ENCODE data around the gene MED22.

The MED22 gene

GRCh38 chr9:133375724-133376654 lies 28.1 kb upstream of the MED22 start, which contains the start of the genes STKLD1 and SURF4:
Gene STKLD1 (plus strand): TSS chr9:133376366. CDS start chr9:133376474, 108 bp downstream.
Gene SURF4 (minus strand): TSS chr9:133376060. CDS start chr9:133375969, 91 bp downstream.
- Histone ChIP-seq H3K4me3 (ENCODE audit: low read length) (peak within 1 kb of the TSS; percentile 86), H3K9ac (ENCODE audit: low read depth, low read length) (peak within 1 kb of the TSS; percentile 96), H3K4me1 (ENCODE audit: insufficient read depth, low read length) (no peaks in the 10 kb centered on the region), H3K36me3 (ENCODE audit: insufficient read depth, low read length) (peaks cover 13% of the 10 kb centered on the region; the same call in 1 of the 2 replicates), H3K27ac (ENCODE audit: low read depth, low read length) (peak within 1 kb of the TSS; percentile 90), H3K27me3 (ENCODE audit: insufficient read depth, low read length) (peaks cover 14% of the 10 kb centered on the region), H3K9me3 (ENCODE audit: insufficient read depth, low read depth, low read length) (no peaks in the 10 kb centered on the region)
- 1% methylated on average over 120 of the region's 120 CpGs for WGBS

- Histone ChIP-seq H3K9me3 (ENCODE audit: insufficient read depth, low read depth, low read length) (no peaks in the 10 kb centered on the region), H3K4me1 (ENCODE audit: insufficient read depth, low read length) (no peaks in the 10 kb centered on the region)
- under 1% methylated on average over 39 of the region's 39 CpGs for WGBS
Measured at GRCh38 chr9:133375116-133375723, 27.3 kb upstream of the MED22 start.

DNA sequence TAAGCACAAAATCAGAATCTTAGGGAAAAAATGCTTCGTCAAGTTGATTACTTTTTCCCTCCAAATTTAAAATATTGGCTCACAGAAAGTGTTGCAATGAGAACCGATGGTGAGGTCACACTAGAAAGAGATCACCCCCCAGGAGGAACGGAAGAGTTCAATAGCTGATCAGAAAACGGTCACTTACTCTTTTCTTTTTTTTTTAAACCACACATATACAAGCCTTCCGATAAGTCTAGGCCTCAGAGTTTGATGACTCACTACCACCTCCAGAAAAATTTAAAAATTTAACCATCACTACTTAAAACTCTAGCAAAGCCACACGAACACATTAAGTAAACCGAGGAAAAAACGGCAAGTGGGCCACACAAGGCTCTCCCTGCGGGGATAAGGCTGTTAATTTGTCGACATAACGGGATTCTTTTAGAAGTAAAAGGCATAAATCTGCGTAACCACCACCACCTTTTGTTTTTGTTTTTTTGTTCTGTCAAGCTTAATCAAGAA lies 26.7 kb upstream of the MED22 start:
- H3K4me3 ChIP-seq (ENCODE audit: low read length) = peak overlapping the region; percentile 86
- H3K36me3 ChIP-seq (ENCODE audit: insufficient read depth, low read length) = peaks cover 26% of the 10 kb centered on the region
- no peaks in the 10 kb centered on the region for H3K9me3 ChIP-seq (ENCODE audit: insufficient read depth, low read depth, low read length)
- 40% methylated on average over 12 of the region's 12 CpGs for WGBS
- no peak overlapping the region for H3K27ac ChIP-seq (ENCODE audit: low read depth, low read length)
- peaks cover 14% of the 10 kb centered on the region for H3K27me3 ChIP-seq (ENCODE audit: insufficient read depth, low read length)
- H3K4me1 ChIP-seq (ENCODE audit: insufficient read depth, low read length) = no peaks in the 10 kb centered on the region
- peak overlapping the region; percentile 96 for H3K9ac ChIP-seq (ENCODE audit: low read depth, low read length)

More at GRCh38 chr9:133375116-133375723, 27.3 kb upstream of the MED22 start:
- Histone ChIP-seq H3K4me3 (ENCODE audit: low read length) (peak overlapping the region; percentile 86), H3K36me3 (ENCODE audit: insufficient read depth, low read length) (peaks cover 20% of the 10 kb centered on the region), H3K27ac (ENCODE audit: low read depth, low read length) (peak overlapping the region; percentile 90), H3K27me3 (ENCODE audit: insufficient read depth, low read length) (peaks cover 14% of the 10 kb centered on the region), H3K9ac (ENCODE audit: low read depth, low read length) (peak overlapping the region; percentile 96)

GRCh38 chr9:133372144-133372543 lies 24.2 kb upstream of the MED22 start:
- H3K9ac ChIP-seq (ENCODE audit: low read depth, low read length) = no peak overlapping the region
- no peak overlapping the region for H3K4me3 ChIP-seq (ENCODE audit: low read length)
- peaks cover 47% of the 10 kb centered on the region for H3K36me3 ChIP-seq (ENCODE audit: insufficient read depth, low read length)
- WGBS = 92% methylated on average over 7 of the region's 7 CpGs
- H3K4me1 ChIP-seq (ENCODE audit: insufficient read depth, low read length) = no peaks in the 10 kb centered on the region
- H3K27ac ChIP-seq (ENCODE audit: low read depth, low read length) = no peak overlapping the region
- H3K9me3 ChIP-seq (ENCODE audit: insufficient read depth, low read depth, low read length) = no peaks in the 10 kb centered on the region
- peaks cover 9% of the 10 kb centered on the region for H3K27me3 ChIP-seq (ENCODE audit: insufficient read depth, low read length)

- H3K27ac ChIP-seq (ENCODE audit: low read depth, low read length) = no peak overlapping the region
- no peak overlapping the region for H3K9ac ChIP-seq (ENCODE audit: low read depth, low read length)
- H3K4me1 ChIP-seq (ENCODE audit: insufficient read depth, low read length) = no peaks in the 10 kb centered on the region
- H3K4me3 ChIP-seq (ENCODE audit: low read length) = no peak overlapping the region
- 88% methylated on average over 12 of the region's 12 CpGs for WGBS
- H3K36me3 ChIP-seq (ENCODE audit: insufficient read depth, low read length) = peaks cover 55% of the 10 kb centered on the region
- 0 out of 2 replicates have a peak, but pooled peaks cover under 1% of the 10 kb centered on the region for H3K27me3 ChIP-seq (ENCODE audit: insufficient read depth, low read length)
- H3K9me3 ChIP-seq (ENCODE audit: insufficient read depth, low read depth, low read length) = no peaks in the 10 kb centered on the region
Measured at GRCh38 chr9:133371261-133371711, 23.4 kb upstream of the MED22 start.

DNA sequence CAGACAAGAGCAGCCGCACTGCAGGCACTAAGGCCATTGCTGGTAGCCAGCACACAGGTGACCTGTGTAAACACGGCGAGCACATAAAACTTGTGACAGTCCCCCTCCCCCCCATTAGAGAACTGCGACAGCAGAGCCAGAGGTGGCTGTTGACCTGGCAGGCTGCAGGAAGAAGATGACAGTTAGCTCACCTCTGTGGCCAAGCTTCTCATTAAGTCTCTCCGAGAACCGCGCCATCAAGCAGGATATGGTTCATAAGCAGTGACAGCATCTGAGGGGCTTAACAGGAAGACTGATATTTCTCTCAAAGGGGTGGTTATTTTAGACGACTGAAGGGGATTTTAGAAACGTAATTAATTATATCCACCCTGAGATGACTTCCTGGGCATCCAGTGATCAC lies 22.8 kb upstream of the MED22 start:
- Histone ChIP-seq H3K9ac (ENCODE audit: low read depth, low read length) (no peak overlapping the region), H3K4me3 (ENCODE audit: low read length) (no peak overlapping the region), H3K36me3 (ENCODE audit: insufficient read depth, low read length) (peaks cover 61% of the 10 kb centered on the region), H3K27me3 (ENCODE audit: insufficient read depth, low read length) (no peaks in the 10 kb centered on the region), H3K4me1 (ENCODE audit: insufficient read depth, low read length) (no peaks in the 10 kb centered on the region), H3K27ac (ENCODE audit: low read depth, low read length) (no peak overlapping the region), H3K9me3 (ENCODE audit: insufficient read depth, low read depth, low read length) (no peaks in the 10 kb centered on the region)
- 96% methylated on average over 9 of the region's 9 CpGs for WGBS

- Histone ChIP-seq H3K27me3 (ENCODE audit: insufficient read depth, low read length) (no peaks in the 10 kb centered on the region), H3K4me1 (ENCODE audit: insufficient read depth, low read length) (no peaks in the 10 kb centered on the region), H3K4me3 (ENCODE audit: low read length) (no peak overlapping the region), H3K27ac (ENCODE audit: low read depth, low read length) (no peak overlapping the region), H3K9ac (ENCODE audit: low read depth, low read length) (no peak overlapping the region), H3K9me3 (ENCODE audit: insufficient read depth, low read depth, low read length) (no peaks in the 10 kb centered on the region), H3K36me3 (ENCODE audit: insufficient read depth, low read length) (peaks cover 69% of the 10 kb centered on the region)
- WGBS = 94% methylated on average over 7 of the region's 7 CpGs
Measured at GRCh38 chr9:133369933-133370332, 22.0 kb upstream of the MED22 start.

- Histone ChIP-seq H3K36me3 (ENCODE audit: insufficient read depth, low read length) (peaks cover 72% of the 10 kb centered on the region), H3K4me3 (ENCODE audit: low read length) (no peak overlapping the region)
Measured at GRCh38 chr9:133369422-133369821, 21.5 kb upstream of the MED22 start.

DNA sequence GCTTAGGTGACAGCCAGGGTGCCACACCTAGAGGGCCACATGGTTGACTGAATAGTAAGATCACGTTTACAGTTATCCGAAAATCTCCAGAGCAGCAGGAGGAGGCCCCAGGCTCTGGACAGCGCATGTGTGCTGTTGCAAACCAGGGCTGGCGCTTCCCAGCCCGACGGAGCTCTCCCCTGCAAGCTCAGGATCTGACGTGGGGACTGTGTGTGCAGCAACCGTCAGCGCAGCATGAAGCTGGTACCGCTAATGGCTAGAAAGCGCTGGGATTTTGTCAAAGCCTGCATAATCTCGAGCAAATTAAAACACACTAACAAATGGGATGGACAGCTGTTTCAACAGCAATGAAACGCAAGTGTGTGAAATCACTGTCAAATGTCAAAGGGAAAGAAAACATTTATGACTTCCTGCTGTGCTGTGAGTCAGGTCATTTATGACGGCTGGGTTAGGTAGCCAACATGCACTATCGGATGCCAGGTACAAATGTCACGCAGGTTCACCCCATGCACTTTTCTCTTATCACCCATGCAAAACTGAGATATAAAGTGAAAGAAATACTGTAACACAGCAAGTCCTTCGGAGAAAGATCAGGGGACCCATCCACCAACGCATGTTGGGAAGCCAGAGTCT lies 20.4 kb upstream of the MED22 start:
- Histone ChIP-seq H3K36me3 (ENCODE audit: insufficient read depth, low read length) (peaks cover 80% of the 10 kb centered on the region), H3K4me1 (ENCODE audit: insufficient read depth, low read length) (no peaks in the 10 kb centered on the region), H3K27ac (ENCODE audit: low read depth, low read length) (no peak overlapping the region), H3K27me3 (ENCODE audit: insufficient read depth, low read length) (no peaks in the 10 kb centered on the region), H3K4me3 (ENCODE audit: low read length) (no peak overlapping the region), H3K9ac (ENCODE audit: low read depth, low read length) (no peak overlapping the region), H3K9me3 (ENCODE audit: insufficient read depth, low read depth, low read length) (no peaks in the 10 kb centered on the region)
- WGBS = 97% methylated on average over 18 of the region's 18 CpGs

More at GRCh38 chr9:133369422-133369821, 21.5 kb upstream of the MED22 start:
- 88% methylated on average over 6 of the region's 6 CpGs for WGBS
- no peak overlapping the region for H3K9ac ChIP-seq (ENCODE audit: low read depth, low read length)
- H3K27me3 ChIP-seq (ENCODE audit: insufficient read depth, low read length) = no peaks in the 10 kb centered on the region
- H3K27ac ChIP-seq (ENCODE audit: low read depth, low read length) = no peak overlapping the region
- no peaks in the 10 kb centered on the region for H3K9me3 ChIP-seq (ENCODE audit: insufficient read depth, low read depth, low read length)
- no peaks in the 10 kb centered on the region for H3K4me1 ChIP-seq (ENCODE audit: insufficient read depth, low read length)

DNA sequence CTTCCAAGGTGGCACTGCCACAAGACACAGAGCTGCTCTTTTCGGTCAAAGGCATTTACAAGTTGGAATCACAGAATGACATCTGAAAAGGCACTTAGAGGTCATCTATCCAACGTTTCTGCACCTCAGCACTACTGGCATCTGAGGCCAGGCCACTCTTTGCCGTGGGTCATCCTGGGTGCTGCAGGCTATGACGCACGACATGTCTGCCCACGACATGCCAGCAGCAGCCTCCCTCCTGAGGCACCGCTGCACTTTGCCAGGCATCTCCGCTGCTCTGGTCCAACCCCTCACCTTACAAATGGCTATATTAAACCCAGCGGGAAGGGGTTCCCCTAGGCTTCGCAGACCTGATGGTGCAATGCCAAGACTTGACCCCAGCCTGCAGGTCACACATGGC lies 19.8 kb upstream of the MED22 start:
- H3K36me3 ChIP-seq (ENCODE audit: insufficient read depth, low read length) = peaks cover 81% of the 10 kb centered on the region
- H3K9me3 ChIP-seq (ENCODE audit: insufficient read depth, low read depth, low read length) = no peaks in the 10 kb centered on the region
- no peak overlapping the region for H3K27ac ChIP-seq (ENCODE audit: low read depth, low read length)
- no peaks in the 10 kb centered on the region for H3K4me1 ChIP-seq (ENCODE audit: insufficient read depth, low read length)
- H3K27me3 ChIP-seq (ENCODE audit: insufficient read depth, low read length) = no peaks in the 10 kb centered on the region
- no peak overlapping the region for H3K9ac ChIP-seq (ENCODE audit: low read depth, low read length)
- H3K4me3 ChIP-seq (ENCODE audit: low read length) = no peak overlapping the region
- WGBS = 94% methylated on average over 10 of the region's 10 CpGs

All from HUES64 (cell line).